NCI-H460 (cell line): ENCODE measurements around the gene SYT10. TPM values are rescaled to one million over a fixed set of nuclear protein-coding genes. Genes with fewer than 3 reads are reported as not detected.
"Not testable (repeated sequence)": the region's sequence is repeated elsewhere in the genome, so short reads cannot be mapped to it uniquely, and the experiment has no call there.

Experiments used
- DNase-seq: peaks from one replicate; pipeline ENCODE4 v3.0.0-alpha.2; 2016; ENCODE audit warnings: low read depth; ENCODE audit errors: extremely low read depth
- total RNA-seq: library from RNA; depleted of rRNA; stranded (reverse); fragments of >200 nt; shearing (Covaris generic); gene quantifications from 2 replicates; pipeline ENCODE4 v1.2.3, GENCODE V29; 2014

SYT10 gene
- total RNA-seq, 1 experiment from 2014 or later = not detected

DNA sequence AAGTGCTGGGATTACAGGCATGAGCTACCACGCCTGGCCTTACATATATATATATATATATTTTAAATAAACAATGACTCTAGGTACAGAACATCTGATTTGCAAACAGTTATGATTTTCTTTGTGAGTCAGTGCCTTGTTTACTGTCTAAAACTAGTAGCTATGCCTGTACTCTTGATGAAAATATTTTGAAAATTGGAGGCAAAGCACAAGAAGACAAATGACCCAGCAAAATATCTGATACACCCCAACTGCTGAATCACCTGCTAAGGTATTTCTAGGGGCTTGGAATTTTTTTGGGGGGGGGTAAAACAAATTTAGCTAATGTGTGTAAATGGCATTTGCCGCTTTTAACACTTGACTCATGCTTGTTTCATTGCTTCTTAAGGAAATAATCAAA is 69.3 kb downstream of the SYT10 start:
- DNase-seq = no peak

GRCh38 chr12:33357181-33357580 is 82.4 kb downstream of the SYT10 start:
- DNase-seq = no peak

DNA sequence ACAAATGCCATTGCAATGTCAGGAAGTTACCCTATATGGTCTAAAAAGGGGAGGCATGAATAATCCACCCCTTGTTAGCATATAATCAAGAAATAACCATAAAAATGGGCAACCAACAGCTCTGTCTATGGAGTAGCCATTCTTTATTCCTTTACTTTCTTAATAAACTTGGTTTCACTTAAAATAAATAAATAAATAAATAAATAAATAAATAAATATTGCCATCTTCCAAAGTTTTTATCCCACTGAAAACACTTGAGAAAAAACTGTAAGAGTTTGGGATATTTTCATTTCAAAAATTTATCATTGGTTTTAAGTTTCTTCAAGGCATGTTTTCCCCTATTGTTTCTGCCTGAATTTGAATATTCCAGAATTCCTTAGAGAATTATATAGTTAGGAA is 89.8 kb downstream of the SYT10 start:
- DNase-seq = no peak

DNA sequence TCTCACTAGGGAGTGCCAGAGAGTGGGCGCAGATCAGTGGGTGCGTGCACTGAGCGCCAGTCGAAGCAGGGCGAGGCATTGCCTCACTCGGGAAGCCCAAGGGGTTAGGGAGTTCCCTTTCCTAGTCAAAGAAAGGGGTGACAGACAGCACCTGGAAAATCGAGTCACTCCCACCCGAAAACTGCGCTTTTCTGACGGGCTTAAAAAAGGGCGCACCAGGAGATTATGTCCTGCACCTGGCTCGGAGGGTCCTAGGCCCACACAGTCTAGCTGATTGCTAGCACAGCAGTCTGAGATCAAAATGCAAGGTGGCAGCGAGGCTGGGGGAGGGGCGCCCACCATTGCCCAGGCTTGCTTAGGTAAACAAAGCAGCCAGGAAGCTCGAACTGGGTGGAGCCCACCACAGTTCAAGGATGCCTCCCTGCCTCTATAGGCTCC is 107.6 kb downstream of the SYT10 start:
- DNase-seq = not testable (repeated sequence)

GRCh38 chr12:33330940-33331339 is 108.7 kb downstream of the SYT10 start:
- DNase-seq = no peak
